Measurements from ENCODE around the gene ECE1.

- TF ChIP-seq, protein P1, sequence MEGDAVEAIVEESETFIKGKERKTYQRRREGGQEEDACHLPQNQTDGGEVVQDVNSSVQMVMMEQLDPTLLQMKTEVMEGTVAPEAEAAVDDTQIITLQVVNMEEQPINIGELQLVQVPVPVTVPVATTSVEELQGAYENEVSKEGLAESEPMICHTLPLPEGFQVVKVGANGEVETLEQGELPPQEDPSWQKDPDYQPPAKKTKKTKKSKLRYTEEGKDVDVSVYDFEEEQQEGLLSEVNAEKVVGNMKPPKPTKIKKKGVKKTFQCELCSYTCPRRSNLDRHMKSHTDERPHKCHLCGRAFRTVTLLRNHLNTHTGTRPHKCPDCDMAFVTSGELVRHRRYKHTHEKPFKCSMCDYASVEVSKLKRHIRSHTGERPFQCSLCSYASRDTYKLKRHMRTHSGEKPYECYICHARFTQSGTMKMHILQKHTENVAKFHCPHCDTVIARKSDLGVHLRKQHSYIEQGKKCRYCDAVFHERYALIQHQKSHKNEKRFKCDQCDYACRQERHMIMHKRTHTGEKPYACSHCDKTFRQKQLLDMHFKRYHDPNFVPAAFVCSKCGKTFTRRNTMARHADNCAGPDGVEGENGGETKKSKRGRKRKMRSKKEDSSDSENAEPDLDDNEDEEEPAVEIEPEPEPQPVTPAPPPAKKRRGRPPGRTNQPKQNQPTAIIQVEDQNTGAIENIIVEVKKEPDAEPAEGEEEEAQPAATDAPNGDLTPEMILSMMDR (IDR thresholded peaks at IDR 0.05 in 2 of 3, conservative IDR thresholded peaks at IDR 0.05 in 1 of 3; ENCODE audit: control insufficient read depth in 2 of 3, extremely low read depth in 1 of 3, insufficient read depth in 1 of 3, low read depth in 3 of 3, low read length in 3 of 3): no peak
- TF ChIP-seq MXI1 (IDR thresholded peaks at IDR 0.05; ENCODE audit: low read depth, low read length): no peak
Measured at GRCh38 chr1:21291964-21292363, 1.7 kb upstream of the ECE1 start.

All from GM12878 (cell line).